Esophagus muscularis mucosa (tissue), 4 donors: ENCODE measurements around the gene LRRK1.

ENCODE experiments used
- EP300 ChIP-seq: sonication (generic); formaldehyde crosslinking; IDR thresholded peaks from one replicate; pipeline ENCODE4 v1.6.1; 2017; ENCODE audit warnings: antibody characterized with exemption
- POLR2A ChIP-seq: fragments of 450-650 bp; IDR thresholded peaks from one replicate; pipeline ENCODE4 v1.6.1; 2017; ENCODE audit warnings: antibody characterized with exemption, moderate library complexity, mild to moderate bottlenecking, low read depth
- POLR2AphosphoS5 ChIP-seq, 2 donors: sonication (generic); formaldehyde crosslinking; IDR thresholded peaks; one replicate each; pipeline ENCODE4 v1.6.1; 2017; ENCODE audit warnings: antibody characterized with exemption in 2 of 2
- TF ChIP-seq, protein P1 (sequence below), 3 experiments: fragments of 200-600 bp in 2 of 3; fragments of 450-650 bp in 1 of 3; sonication (generic) in 2 of 3; IDR thresholded peaks; one replicate each; pipeline ENCODE4 v1.5.1; 2017 to 2019; ENCODE audit warnings: antibody characterized with exemption in 3 of 3, mild to moderate bottlenecking in 2 of 3, moderate library complexity in 1 of 3

DNA sequence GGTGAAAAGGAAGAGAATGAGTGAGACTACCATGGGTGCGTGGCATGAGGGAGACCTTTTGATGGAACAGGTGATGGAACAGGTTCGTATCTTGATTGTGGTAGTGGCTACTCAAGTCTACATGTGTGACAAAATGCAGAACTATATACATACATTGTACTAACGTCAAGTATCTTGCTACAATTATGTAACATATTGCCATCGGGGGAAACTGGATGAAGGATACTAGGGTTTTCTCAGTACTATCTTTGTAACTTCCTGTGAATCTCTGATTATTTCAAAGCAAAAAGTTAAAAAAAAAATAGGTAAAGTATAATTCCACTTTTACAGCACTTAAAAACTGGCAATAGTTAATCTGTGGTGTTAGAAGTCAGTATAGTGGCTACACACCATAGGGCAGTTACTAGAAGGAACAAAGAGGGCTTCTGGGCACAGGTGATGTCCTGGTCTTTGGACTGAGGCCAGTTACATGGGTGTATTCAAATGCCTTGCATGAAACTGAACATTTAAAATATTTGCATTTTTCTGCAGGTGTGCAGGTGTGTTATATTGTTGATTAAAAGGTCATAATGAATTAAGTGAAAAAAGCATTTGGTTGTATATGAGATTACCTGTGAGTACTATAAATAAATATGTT lies 61.4 kb downstream of the LRRK1 start:
- TF ChIP-seq EP300 (no peak), POLR2A (no peak), POLR2AphosphoS5 (IDR thresholded peaks at IDR 0.05) (no peak)
- TF ChIP-seq, protein P1, sequence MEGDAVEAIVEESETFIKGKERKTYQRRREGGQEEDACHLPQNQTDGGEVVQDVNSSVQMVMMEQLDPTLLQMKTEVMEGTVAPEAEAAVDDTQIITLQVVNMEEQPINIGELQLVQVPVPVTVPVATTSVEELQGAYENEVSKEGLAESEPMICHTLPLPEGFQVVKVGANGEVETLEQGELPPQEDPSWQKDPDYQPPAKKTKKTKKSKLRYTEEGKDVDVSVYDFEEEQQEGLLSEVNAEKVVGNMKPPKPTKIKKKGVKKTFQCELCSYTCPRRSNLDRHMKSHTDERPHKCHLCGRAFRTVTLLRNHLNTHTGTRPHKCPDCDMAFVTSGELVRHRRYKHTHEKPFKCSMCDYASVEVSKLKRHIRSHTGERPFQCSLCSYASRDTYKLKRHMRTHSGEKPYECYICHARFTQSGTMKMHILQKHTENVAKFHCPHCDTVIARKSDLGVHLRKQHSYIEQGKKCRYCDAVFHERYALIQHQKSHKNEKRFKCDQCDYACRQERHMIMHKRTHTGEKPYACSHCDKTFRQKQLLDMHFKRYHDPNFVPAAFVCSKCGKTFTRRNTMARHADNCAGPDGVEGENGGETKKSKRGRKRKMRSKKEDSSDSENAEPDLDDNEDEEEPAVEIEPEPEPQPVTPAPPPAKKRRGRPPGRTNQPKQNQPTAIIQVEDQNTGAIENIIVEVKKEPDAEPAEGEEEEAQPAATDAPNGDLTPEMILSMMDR (IDR thresholded peaks at IDR 0.05): no peak
